COLO829 (cell line): ENCODE results near the gene FAM13A.
A peak's percentile ranks its signal among the peaks of the same experiment; 100 is the strongest.

Experiments
- DNase-seq: peaks from one replicate; pipeline ENCODE4 v3.0.0; 2012; ENCODE audit warnings: low spot score

Gene FAM13A

DNA sequence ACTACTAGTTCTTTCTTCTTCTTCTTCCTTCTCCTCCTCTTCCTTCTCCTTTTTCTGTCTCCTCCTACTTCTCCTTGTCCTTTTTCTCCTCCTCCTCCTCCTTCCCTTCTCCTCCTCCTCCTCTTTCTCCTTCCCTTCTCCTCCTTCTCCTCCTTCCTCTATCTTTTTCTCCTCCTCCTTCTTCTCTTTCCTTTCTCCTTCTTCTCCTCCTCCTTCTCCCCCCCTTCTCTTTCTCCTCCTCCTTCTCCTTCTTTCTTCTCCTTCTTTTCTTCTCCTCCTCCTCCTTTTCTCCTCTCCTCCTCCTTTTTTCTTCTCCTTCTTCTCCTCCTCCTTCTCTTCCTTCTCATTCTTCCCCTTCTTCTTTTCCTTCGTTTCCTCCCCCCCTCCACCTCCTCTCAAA lies 337.6 kb downstream of the FAM13A start:
- no peak for DNase-seq

DNA sequence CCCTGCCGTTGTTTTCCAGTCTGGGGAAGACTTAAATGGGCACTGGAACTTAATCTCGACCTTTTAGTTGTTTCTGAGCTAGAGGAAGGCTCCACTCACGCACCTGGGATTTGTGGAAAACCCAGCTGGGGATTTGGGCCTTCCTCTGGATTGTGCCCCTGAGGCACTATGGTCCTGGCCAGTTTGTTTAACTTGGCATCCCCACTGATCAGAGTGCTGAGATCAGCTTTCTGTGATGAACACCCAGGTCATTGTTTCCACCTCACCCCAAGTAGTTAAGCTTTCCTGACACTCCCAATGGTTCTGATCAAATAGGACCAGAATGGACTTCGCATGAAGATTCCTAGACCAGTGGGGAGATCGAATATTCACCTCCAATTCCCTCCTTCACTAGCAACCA lies 338.9 kb downstream of the FAM13A start:
- no peak for DNase-seq

DNA sequence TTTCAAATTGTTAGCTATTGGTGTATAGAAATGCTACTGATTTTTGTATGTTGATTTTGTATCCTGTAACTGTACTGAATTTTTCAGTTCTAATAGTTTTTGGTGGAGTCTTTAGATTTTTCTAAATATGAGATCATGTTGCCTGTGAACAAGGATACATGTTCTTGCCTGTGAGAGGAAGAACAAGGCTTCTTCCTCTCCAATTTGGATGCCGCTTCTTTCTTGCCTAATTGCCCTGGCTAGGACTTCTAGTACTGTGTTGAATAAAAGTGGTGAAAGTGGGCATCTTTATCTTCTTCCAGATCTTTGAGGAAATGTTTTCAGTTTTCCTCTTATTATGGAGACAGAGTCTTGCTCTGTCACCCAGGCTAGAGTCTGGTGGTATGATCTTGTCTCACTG lies 343.2 kb downstream of the FAM13A start:
- no peak for DNase-seq

DNA sequence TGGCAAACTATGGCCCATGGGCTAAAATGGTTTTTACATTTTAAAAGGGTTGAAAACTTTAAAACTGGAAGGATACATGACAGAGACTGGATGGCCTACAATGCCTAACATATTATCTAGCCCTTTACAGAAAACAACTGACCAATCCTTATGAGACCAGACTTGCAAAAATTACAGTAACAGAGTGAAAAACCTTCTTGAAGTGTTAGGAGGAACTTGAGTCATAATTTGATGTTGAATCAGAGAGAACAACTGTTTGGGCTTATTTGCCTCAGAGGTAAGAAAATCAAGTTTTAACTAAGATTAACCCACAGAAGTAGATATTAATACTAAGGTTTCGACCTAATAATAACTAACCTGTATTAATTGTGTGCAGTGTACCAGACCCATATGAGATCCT lies 347.0 kb downstream of the FAM13A start:
- no peak for DNase-seq

DNA sequence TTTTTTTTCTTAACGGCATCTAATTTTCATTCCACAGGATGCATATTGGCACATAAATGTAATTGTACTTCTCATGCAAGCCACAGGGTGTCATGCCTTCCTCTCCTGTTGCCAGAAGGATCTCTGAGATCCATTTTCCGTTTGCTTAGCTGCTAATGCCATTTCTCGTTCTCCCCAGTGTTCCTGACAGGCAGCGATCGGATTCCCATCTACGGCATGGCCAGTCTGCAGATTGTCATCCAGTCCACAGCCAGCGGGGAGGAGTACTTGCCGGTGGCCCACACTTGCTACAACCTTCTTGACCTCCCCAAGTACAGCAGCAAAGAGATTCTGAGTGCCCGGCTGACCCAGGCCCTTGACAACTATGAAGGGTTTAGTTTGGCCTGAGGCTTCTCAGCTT lies 350.4 kb downstream of the FAM13A start:
- peak; percentile 54 for DNase-seq

DNA sequence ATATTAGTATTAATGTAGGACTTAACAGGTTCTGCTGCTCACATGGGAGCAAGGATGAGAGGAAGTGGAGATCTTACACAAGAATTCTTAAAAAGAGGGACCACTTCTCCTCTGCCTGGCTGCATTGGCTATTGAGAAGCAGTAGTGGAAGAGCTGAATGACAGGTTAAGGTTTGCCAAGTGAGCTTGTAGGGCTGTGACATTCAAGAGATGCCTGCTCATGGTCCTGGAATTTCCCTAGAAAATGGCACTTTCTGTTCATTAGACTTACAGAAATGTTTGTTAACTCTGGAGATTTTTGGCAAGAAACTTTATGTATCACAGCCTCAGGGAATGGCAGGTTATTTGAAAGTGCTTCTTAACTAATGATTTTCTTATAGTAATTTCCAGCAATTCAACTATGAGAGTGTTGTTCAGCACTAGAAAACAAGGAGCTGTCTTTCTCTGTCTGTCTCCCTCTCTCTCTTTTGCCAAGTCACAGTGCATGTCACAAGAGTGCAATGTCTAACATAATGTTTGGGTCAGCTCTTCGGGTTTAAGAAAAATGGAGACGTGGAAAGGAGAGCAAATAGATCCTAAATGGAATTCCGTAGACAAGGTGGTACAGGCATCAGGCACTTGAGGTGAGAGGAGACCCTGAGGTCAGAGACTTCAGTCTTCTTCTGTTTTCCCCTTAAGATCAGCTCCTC lies 351.0 kb downstream of the FAM13A start:
- peak; percentile 14 for DNase-seq

DNA sequence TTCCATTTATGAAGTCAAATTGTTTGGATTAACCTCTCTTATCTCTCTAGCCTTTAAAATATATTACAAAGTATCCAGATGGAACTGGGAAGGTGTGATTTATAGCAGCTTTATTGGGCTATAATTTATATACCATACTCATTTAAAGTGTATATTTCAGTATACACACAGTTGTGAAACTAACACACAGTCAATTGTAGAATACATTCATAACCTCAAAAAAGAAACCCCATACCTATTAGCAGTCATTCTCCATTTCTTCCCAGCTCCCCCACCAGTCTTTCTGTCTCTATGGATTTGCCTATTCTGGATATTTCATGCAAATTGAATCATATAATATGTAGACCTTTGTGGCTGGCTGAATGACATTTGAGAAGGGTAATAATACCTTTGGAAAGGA lies 351.8 kb downstream of the FAM13A start:
- no peak for DNase-seq

DNA sequence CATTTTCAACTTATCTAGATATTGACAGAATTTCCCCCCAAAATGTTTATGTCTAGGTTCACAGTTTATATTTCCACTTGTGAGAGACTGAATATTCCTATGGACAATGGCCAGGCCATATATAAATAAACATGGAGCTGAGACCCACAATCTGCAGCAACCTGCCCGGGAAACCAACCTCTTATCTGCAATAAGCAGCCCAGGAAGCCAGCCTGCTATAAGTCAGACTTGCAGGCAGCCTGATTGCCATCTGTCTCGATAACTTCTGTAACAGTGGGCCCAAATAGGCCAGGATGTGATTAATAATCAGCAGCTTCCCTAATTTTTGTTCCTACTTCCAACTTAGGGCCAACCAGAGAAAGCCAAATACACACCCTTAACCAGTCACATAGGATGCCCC lies 354.2 kb downstream of the FAM13A start:
- no peak for DNase-seq

DNA sequence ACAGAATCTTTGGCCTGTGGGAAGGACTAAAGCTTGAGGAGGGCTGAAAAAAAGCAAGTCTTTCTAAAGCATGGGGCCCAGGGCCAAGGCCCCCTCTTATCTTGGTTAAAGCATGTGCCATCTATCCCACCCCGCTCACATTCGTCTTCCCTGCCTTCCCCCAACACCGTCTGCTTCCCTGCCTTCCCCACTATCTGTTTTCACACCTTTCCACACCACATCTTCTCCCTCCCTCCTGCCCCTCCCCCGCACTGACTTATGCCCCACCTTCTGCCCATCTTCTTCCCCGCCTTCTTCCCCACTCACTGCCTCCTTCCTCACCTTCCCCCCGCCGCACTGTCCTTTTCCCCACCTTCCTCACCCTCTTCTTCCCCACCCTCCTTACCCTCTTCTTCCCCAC lies 358.5 kb downstream of the FAM13A start:
- DNase-seq, result no peak

DNA sequence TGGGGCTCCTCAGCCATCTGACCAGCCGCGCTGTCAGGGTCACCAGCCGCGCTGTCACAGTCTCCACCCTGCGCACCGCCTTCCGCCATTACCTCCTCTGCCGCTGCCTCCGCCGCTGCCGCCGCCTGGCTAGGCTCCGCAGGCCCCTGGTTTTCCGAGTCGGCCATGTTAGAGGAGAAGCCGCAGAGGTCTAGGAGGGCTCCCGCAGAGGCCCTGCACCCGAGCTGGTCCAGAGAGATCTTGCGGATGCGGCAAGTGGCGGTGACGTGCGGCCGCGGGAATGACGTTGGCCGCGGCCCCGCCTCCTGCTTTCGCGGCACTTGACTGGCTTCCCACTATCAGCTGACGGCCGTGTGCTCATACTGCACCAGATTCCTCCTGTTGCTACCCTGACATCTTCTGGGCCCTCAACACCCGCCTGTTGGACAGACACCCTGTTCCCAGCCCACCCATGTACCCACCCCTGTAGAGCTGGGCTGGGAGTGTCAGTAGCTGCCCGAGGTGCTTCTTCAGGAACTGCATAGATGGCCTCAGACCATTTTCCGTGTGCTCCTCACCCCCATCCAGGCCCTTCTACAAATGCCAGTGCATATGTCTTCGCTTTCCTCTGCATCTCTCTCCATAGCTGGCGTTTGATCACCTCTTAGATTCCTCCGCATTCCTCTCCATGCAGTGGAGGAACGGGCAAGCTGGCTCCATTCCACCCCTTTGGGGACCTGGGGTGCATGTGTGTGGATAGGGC lies 359.2 kb downstream of the FAM13A start, which contains the start of gene NAP1L5:
NAP1L5 (minus strand) TSS at position 242 of the 742 bp plus-strand sequence; CDS start at position 167, 75 bp downstream.
- DNase-seq, result peak; percentile 24

DNA sequence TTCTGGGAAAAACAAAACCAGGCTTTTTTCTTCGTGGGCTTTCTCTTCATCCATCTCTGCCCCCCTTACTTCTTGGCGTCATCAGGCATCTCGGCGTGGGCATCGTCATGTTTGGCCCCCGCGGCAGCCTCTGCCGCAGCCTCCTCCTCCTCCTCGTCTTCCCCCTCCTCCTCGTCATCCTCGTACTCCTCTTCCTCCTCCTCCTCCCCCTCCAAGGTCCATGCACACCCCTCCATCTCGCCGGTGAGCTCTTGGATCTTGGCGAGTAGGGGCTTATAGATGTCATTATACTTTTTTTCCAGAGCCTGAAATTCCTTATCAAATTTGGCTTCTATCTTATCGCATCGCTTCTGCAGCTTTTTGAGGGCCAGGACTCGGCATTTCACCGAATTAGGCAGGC lies 359.8 kb downstream of the FAM13A start:
- no peak for DNase-seq

DNA sequence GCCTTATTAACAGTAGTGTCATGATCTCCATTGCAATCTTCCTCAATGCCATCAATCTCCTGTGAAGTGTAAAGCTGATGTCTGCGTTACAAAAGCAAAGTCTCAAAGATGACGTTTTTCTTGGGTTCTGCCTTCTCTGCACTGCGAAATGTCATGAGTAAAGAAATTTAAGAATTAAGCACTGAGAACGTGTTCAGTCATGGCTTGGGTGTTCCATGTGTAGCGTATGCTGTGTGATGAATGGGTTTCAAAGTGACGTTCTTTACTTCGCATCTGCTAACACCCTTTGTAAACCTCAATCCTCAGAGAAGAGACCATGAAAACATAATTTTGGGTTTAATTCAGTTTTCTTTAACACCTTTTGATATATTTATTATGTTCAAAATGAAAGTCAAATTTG lies 360.4 kb downstream of the FAM13A start:
- no peak for DNase-seq

DNA sequence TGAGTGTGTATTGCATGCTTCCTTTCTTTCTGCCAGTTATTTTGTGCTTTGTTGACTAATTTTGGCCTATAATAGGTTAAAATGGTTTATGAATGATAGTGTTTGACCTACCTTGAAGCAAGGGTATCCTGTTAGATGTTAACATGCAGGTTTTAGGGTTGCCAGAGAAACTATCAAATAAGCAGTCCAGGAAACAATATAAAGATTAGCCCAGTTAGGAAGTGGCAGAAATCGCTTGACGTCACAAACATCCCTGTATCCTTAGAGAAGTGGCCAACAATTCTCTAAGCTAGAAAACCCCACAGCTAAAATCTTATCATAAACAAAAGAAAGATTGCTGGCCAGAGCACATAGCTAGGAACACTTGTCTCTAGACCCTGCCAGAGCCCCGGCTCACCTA lies 363.2 kb downstream of the FAM13A start:
- DNase-seq, result no peak

DNA sequence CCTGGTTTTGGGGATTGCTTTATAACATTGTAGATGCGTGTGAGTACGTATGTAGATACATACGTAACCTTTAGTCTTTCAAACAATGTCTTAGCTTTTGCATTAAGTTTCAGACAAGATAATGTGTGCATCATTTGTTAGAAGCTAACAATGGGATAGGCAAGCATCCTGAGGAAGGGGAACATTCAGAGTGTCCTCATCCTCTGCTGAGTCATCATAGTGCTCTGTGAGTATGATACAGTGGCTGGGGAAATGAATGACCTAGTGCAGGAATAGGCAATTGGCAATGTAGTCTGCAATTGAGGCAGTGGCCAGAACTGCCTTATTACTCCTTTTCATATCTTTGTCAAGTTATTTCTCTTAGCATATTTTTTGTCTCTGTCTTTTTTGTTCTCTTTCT lies 366.6 kb downstream of the FAM13A start:
- DNase-seq, result peak; percentile 17

DNA sequence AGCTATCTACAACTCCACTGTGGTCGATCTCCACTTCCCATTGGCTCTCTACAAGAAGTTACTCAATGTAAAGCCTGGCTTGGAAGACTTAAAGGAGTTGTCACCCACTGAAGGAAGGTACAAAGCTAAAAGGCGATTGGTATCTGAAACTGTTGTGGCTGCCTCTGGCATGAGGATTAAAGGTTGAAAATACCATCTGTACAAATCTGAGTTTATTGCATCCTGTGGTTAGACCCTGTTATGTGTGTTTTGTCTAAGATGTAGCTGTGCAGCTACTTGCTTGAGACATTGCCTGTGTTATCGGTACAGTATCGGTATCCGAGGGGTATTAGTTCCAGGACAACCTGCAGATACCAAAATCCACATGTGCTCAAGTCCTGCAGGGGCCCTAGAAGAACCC lies 375.8 kb downstream of the FAM13A start:
- no peak for DNase-seq
